SU-DHL-6 (cell line): ENCODE measurements around the gene DNAH11.

ENCODE experiments used
- EZH2phosphoT487 ChIP-seq: fragments of 200-600 bp; sonication (generic), shearing (Covaris generic); conservative IDR thresholded peaks from 2 replicates; pipeline ENCODE4 v1.6.1; 2018; ENCODE audit warnings: mild to moderate bottlenecking, antibody characterized with exemption, low read length, moderate library complexity, mixed read lengths
- TF ChIP-seq, protein P1 (sequence below): fragments of 200-600 bp; sonication (generic); IDR thresholded peaks from one replicate; pipeline ENCODE4 v1.5.1; 2017; ENCODE audit warnings: antibody characterized with exemption, mild to moderate bottlenecking, low read length, moderate library complexity; ENCODE audit not compliant: insufficient read depth, poor library complexity, severe bottlenecking

DNA sequence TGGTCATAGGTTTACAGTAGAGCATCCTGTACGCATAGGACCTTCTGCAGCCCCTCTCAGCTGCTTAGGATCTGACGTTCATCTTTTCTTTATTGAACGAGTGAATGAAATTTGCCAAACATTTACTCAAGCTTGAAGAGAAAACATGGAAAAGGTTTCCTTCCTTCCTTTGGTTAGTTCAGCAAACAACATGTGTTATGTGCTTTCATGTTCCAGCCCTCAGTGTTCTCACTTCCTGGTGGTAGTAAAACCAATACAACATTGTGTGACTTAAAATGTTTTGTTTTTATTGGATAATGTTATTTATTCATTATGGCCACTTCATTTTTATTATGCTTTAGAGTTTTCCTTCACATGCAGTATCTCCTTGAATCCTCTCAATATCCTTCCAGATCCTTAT, 404.2 kb downstream of the DNAH11 start:
- TF ChIP-seq, protein P1, sequence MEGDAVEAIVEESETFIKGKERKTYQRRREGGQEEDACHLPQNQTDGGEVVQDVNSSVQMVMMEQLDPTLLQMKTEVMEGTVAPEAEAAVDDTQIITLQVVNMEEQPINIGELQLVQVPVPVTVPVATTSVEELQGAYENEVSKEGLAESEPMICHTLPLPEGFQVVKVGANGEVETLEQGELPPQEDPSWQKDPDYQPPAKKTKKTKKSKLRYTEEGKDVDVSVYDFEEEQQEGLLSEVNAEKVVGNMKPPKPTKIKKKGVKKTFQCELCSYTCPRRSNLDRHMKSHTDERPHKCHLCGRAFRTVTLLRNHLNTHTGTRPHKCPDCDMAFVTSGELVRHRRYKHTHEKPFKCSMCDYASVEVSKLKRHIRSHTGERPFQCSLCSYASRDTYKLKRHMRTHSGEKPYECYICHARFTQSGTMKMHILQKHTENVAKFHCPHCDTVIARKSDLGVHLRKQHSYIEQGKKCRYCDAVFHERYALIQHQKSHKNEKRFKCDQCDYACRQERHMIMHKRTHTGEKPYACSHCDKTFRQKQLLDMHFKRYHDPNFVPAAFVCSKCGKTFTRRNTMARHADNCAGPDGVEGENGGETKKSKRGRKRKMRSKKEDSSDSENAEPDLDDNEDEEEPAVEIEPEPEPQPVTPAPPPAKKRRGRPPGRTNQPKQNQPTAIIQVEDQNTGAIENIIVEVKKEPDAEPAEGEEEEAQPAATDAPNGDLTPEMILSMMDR: no peak
- no peak for TF ChIP-seq EZH2phosphoT487
